Muscle layer of duodenum (tissue), 2 donors: ENCODE data around the gene ARHGAP9.
"Not testable (repeated sequence)": the region's sequence is repeated elsewhere in the genome, so short reads cannot be mapped to it uniquely, and the experiment has no call there.

Experiments
- H3K27ac ChIP-seq: one replicate; pipeline ENCODE4 v1.7.0; 2013; ENCODE audit warnings: mild to moderate bottlenecking, low read length
- H3K27me3 ChIP-seq: one replicate; pipeline ENCODE4 v1.7.0; 2013; ENCODE audit warnings: low read depth, mild to moderate bottlenecking, control low read depth, low read length
- H3K36me3 ChIP-seq, 2 donors: one replicate each; pipeline ENCODE4 v1.7.0; 2013; ENCODE audit warnings: low read length in 2 of 2, control low read depth in 1 of 2, mild to moderate bottlenecking in 1 of 2; ENCODE audit not compliant: insufficient read depth in 2 of 2, control insufficient read depth in 1 of 2
- H3K4me1 ChIP-seq, 2 donors: one replicate each; pipeline ENCODE4 v1.7.0; 2013; ENCODE audit warnings: low read length in 2 of 2, mild to moderate bottlenecking in 2 of 2, control low read depth in 1 of 2, moderate library complexity in 1 of 2; ENCODE audit not compliant: insufficient read depth in 2 of 2, control insufficient read depth in 1 of 2
- H3K4me3 ChIP-seq, 2 donors: one replicate each; pipeline ENCODE4 v1.7.0; 2013; ENCODE audit warnings: low read length in 2 of 2, low read depth in 1 of 2, mild to moderate bottlenecking in 1 of 2
- H3K9me3 ChIP-seq, 2 donors: one replicate each; pipeline ENCODE4 v1.7.0; 2013; ENCODE audit warnings: low read length in 2 of 2, control low read depth in 1 of 2, mild to moderate bottlenecking in 1 of 2; ENCODE audit not compliant: control insufficient read depth in 1 of 2
- donor health status: healthy.

The ARHGAP9 gene

DNA sequence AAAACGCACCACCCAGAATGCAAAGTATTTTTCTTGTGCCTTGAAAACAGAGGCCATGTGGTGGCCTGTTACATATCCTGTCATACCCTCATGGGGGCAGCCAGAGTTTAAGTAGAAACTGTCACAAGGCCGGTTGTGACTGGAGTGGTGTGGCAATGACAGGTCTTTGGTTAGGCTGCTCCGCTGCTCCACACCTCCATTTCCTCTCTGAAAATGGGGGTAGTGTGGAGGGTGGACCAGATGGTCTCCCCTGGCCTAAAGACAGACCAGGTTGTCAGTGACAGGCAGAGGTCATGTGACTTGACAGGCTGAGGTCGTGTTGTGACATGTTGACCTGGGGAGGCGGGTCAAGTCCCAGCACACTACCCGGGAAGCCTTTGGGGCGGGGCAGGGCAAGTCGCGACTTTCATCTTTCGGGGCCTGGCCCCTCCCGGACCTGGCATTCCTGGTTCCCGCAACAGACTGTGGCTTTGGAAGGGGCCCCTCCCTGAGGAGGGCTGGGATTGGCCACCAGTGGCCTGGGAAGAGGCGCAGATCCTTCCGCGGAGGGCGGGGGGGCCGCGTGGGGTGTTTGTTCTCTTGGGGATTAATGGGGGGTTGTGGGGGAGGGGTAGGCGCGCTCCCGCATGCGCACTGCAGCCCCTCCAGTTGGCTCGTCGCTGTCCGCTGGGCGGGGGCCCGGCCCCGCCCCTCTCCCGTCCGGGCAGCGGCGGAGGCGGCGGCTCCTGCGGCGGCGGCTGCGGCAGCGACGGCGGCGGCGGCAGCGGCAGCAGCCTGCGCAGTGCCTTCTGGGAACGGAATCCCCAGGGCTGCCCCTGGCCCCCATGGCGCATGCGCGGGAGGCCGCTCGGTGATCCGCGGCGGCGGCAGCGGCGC, 42.6 kb upstream of the ARHGAP9 start, which contains the start of gene MBD6:
Gene MBD6 (plus strand): TSS at position 814 of the 876 bp plus-strand sequence. CDS start 1,480 bp downstream, outside the sequence.
- H3K4me1 ChIP-seq, result peaks cover 36 to 52% of the 10 kb centered on the region in 2 donors

GRCh38 chr12:57521525-57522010, 41.9 kb upstream of the ARHGAP9 start:
- Histone ChIP-seq H3K4me1 (peaks cover 37 to 59% of the 10 kb centered on the region in 2 donors), H3K36me3 (peaks cover 26 to 52% of the 10 kb centered on the region in 2 donors), H3K4me3 (peak overlapping the region; percentile 57 to 60), H3K27me3 (no peaks in the 10 kb centered on the region), H3K9me3 (no peaks in the 10 kb centered on the region), H3K27ac (peak overlapping the region; percentile 99)

More for the DNA sequence above, 42.6 kb upstream of the ARHGAP9 start, which contains the start of gene MBD6:
- peak within 1 kb of the TSS; percentile 71 to 86 for H3K4me3 ChIP-seq
- H3K9me3 ChIP-seq, result no peaks in the 10 kb centered on the region
- H3K27ac ChIP-seq, result peak within 1 kb of the TSS; percentile 99
- peaks cover 21 to 52% of the 10 kb centered on the region in 2 donors for H3K36me3 ChIP-seq
- no peaks in the 10 kb centered on the region for H3K27me3 ChIP-seq

DNA sequence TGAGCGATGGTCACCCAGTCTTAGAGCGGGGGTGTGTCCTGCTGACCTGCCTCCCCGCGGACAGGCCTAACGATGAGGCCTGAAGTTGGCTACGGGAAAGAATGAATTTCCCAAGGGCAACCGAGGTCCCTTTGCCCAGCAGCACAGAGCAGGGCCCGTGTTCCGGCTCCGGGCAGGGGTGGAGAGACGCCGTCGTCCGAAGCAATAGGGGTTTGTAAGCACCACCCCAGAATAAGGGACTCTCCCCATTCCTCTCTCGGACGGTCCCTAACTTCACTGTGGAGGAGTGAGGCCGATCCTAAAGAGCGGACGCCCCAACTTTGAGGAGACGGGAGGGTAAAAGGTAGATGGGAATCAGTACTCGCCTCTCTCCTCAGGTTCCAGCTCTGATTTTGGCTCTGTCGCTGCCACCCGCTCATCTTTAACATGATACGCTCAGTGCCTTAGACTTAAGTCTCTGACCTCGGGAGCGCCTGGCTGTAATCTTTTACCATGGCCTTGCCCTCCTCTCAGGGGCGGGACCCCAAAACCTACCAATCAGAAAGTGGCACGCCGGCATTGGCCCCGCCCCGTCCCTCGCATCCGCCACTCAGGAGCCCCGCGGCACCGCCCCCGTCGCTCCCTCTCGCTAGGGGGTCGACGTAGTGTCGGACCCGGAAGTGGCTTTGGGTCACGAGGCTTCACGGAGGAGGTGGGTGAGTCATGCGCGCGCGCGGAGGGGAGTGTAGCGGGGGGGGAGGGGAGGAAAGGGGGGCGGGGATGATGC, 40.6 kb upstream of the ARHGAP9 start, which contains the start of gene DDIT3:
Gene DDIT3 (minus strand): TSS at position 462 of the 766 bp plus-strand sequence. CDS start 3,108 bp downstream, outside the sequence.
- Histone ChIP-seq H3K36me3 (peaks cover 35 to 52% of the 10 kb centered on the region in 2 donors), H3K4me1 (peaks cover 37 to 49% of the 10 kb centered on the region in 2 donors)

DNA sequence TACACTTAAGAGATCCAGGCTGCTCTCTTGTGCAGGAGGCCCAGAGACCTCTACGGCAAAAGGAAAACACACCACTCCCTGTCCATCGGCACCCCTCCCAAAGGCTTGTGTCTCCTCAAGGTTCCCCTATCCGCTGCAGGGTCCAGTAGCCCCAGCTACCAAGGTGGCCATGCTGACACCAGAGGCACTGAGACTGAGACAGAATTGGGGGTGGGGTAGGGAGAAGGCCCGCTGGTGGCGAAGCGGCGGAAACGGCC, 40.1 kb upstream of the ARHGAP9 start:
- H3K4me1 ChIP-seq, result peaks cover 37 to 44% of the 10 kb centered on the region in 2 donors

More for the DNA sequence above, 40.6 kb upstream of the ARHGAP9 start, which contains the start of gene DDIT3:
- H3K9me3 ChIP-seq, result no peaks in the 10 kb centered on the region
- H3K4me3 ChIP-seq, result peak within 1 kb of the TSS; percentile 94 to 98
- peak within 1 kb of the TSS; percentile 100 for H3K27ac ChIP-seq
- H3K27me3 ChIP-seq, result no peaks in the 10 kb centered on the region

DNA sequence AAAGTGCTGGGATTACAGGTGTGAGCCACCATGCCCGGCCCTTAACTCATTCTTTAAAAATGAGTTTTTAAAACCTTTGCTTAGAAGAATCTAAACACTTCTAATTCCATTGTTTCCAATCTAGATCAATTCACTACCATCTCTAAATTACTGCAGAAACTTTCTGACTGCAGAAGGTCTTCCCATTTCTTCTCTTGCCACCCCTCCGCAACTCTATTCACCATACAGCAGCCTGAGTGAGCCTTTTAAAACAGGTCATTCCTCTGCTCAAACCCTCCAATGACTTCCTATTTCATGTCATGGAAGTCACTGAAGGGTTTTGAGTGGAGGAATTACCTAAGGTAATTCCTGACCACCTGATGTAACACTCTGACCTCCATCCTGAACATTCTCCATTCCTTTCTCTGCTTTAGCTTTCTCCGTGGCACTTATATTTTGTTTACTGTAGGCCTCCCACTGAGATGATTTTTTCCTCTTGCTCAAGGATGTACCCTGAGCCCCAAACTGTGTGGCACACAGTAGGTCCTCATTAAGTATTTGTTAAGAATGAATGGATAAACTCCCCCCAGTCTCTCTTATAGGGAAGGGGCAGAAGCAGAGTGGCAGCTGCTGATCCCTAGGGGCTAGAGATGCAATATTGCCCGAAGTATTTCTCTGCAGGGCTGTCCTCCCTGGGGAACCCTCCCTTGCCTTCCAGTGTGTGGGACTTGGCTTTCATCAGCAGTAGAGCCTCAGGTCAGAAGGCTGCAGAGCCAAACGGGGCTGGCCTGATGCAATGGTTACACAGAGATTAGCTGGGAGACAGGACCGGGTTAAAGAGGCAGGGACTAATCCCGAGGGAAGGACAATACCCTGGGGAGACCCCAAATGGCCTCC, 39.5 kb upstream of the ARHGAP9 start:
- H3K4me3 ChIP-seq, result peak overlapping the region; percentile 94 to 98
- peaks cover 37 to 49% of the 10 kb centered on the region in 2 donors for H3K36me3 ChIP-seq
- H3K27me3 ChIP-seq, result no peaks in the 10 kb centered on the region
- no peaks in the 10 kb centered on the region for H3K9me3 ChIP-seq
- H3K27ac ChIP-seq, result peak overlapping the region; percentile 100
- peaks cover 37 to 38% of the 10 kb centered on the region in 2 donors for H3K4me1 ChIP-seq

More for the DNA sequence above, 40.1 kb upstream of the ARHGAP9 start:
- Histone ChIP-seq H3K4me3 (peak overlapping the region; percentile 94 to 98), H3K9me3 (no peaks in the 10 kb centered on the region), H3K27ac (peak overlapping the region; percentile 100), H3K36me3 (peaks cover 37 to 52% of the 10 kb centered on the region in 2 donors), H3K27me3 (no peaks in the 10 kb centered on the region)

DNA sequence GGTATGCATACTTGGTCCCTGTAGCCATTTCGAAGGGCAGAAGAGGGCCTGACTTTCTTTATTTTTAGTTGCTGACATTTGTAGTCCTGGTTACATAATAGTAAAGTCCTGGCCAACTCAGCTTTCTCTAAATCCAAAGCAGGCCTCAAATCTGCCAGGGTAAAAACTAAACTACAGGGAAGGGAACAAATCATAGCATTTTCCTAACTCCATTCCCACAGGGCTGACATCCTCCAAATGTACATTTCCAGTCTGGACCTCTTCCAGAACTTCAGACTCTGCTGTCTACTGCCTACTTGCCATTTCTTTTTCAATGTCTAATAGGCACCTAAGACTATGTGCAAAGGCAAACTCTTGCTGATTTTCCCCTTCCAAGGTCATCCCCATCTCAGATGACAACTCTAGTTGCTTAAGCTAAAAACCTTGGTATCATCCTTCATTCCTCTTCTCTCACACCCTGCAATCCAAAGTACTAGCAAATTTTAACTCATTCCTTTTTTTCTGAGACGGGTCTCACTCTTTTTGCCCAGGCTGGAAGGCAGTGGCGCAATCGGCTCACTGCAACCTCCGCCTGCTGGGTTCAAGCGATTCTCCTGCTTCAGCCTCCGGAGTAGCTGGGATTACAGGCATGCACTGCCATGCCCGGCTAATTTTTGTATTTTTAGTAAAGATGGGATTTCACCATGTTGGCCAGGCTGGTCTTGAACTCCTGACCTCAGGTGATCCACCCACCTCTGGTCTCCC, 38.7 kb upstream of the ARHGAP9 start:
- Histone ChIP-seq H3K27ac (peak overlapping the region; percentile 65), H3K9me3 (no peaks in the 10 kb centered on the region), H3K36me3 (peaks cover 39 to 48% of the 10 kb centered on the region in 2 donors), H3K4me1 (peaks cover 29 to 30% of the 10 kb centered on the region in 2 donors), H3K27me3 (no peaks in the 10 kb centered on the region), H3K4me3 (peak overlapping the region; percentile 94 to 98)

GRCh38 chr12:57517718-57518117, 38.1 kb upstream of the ARHGAP9 start:
- H3K27me3 ChIP-seq, H3K9me3 ChIP-seq: not testable (repeated sequence)
- Histone ChIP-seq H3K4me1 (peaks cover 27 to 28% of the 10 kb centered on the region in 2 donors), H3K4me3 (peak overlapping the region in 1 of 2 donors; percentile 94), H3K27ac (peak overlapping the region; percentile 65), H3K36me3 (peaks cover 45 to 54% of the 10 kb centered on the region in 2 donors)

GRCh38 chr12:57517187-57517586, 37.5 kb upstream of the ARHGAP9 start:
- peaks cover 49 to 59% of the 10 kb centered on the region in 2 donors for H3K36me3 ChIP-seq

DNA sequence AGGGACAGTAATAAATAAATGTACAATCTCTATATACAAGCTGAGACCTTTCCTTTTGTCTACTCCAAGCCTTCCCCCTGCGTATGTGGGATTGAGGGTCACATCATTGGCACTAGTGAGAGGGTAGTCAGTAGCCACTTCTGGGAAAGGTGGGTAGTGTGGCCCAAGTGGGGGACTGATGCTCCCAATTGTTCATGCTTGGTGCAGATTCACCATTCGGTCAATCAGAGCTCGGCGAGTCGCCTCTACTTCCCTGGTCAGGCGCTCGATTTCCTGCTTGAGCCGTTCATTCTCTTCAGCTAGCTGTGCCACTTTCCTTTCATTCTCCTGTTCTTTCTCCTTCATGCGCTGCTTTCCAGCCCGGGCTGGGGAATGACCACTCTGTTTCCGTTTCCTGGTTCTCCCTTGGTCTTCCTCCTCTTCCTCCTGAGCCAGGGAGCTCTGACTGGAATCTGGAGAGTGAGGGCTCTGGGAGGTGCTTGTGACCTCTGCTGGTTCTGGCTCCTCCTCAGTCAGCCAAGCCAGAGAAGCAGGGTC, 37.0 kb upstream of the ARHGAP9 start:
- H3K4me1 ChIP-seq, result peaks cover 22 to 28% of the 10 kb centered on the region in 2 donors
- peaks cover 54 to 64% of the 10 kb centered on the region in 2 donors for H3K36me3 ChIP-seq
- H3K9me3 ChIP-seq, result no peaks in the 10 kb centered on the region
- no peak overlapping the region for H3K27ac ChIP-seq
- H3K4me3 ChIP-seq, result no peak overlapping the region
- no peaks in the 10 kb centered on the region for H3K27me3 ChIP-seq

More at GRCh38 chr12:57517187-57517586, 37.5 kb upstream of the ARHGAP9 start:
- peaks cover 27 to 28% of the 10 kb centered on the region in 2 donors for H3K4me1 ChIP-seq
- no peak overlapping the region for H3K4me3 ChIP-seq
- H3K27me3 ChIP-seq, result no peaks in the 10 kb centered on the region
- H3K27ac ChIP-seq, result no peak overlapping the region
- H3K9me3 ChIP-seq, result no peaks in the 10 kb centered on the region
